GM12874 (cell line): Measurements from ENCODE around the gene MYO5B.

Source experiments
- CTCF ChIP-seq: IDR thresholded peaks from 2 replicates; pipeline ENCODE4 v1.5.1; 2011; ENCODE audit warnings: low read depth, mild to moderate bottlenecking, control low read depth, low read length, moderate library complexity; ENCODE audit not compliant: insufficient read depth

The MYO5B gene

GRCh38 chr18:49920731-49921130 lies 274.2 kb downstream of the MYO5B start:
- no peak for TF ChIP-seq CTCF

- TF ChIP-seq CTCF, result no peak
Measured at GRCh38 chr18:49917742-49918141, 277.2 kb downstream of the MYO5B start.

- TF ChIP-seq CTCF, result no peak
Measured at GRCh38 chr18:49915352-49915751, 279.6 kb downstream of the MYO5B start.

GRCh38 chr18:49913221-49913620 lies 281.7 kb downstream of the MYO5B start:
- no peak for TF ChIP-seq CTCF

GRCh38 chr18:49911427-49911826 lies 283.5 kb downstream of the MYO5B start:
- no peak for TF ChIP-seq CTCF

GRCh38 chr18:49910986-49911385 lies 284.0 kb downstream of the MYO5B start:
- no peak for TF ChIP-seq CTCF

GRCh38 chr18:49910019-49910418 lies 284.9 kb downstream of the MYO5B start:
- no peak for TF ChIP-seq CTCF

- TF ChIP-seq CTCF, result no peak
Measured at GRCh38 chr18:49907346-49907929, 287.5 kb downstream of the MYO5B start.
